CD4-positive, alpha-beta T cell (primary cell): ENCODE measurements around the gene SULT1C2. TPM values are rescaled to one million over a fixed set of nuclear protein-coding genes. Genes with fewer than 3 reads are reported as not detected.

Experiments used
- ATAC-seq: fragments of 200-7000 bp; cut with Tn5 transposase; one replicate; pipeline ENCODE4 v1.10.0; 2022; ENCODE audit warnings: mild to moderate bottlenecking; ENCODE audit not compliant: poor library complexity
- CTCF ChIA-PET: fragments of 350-600 bp; sonication (Branson Sonifier 250); formaldehyde crosslinking; loops from one replicate; lab custom pipeline; 2021; ENCODE audit warnings: antibody characterized with exemption, inconsistent platforms; lab: Charles Lee
- POLR2A ChIA-PET: fragments of 350-600 bp; sonication (Branson Sonifier 250); formaldehyde crosslinking; loops from one replicate; lab custom pipeline; 2021; ENCODE audit warnings: antibody characterized with exemption, inconsistent platforms; lab: Charles Lee
- DNase-seq, 14 experiments: peaks; one replicate each; pipeline ENCODE4 v3.0.0-alpha.2; 2013 to 2020; ENCODE audit warnings: mixed read lengths in 2 of 14
- H3K27ac ChIP-seq, 2 donors: one replicate each; pipeline versions ENCODE4 v1.5.1 to v1.7.0; 2013; ENCODE audit warnings: low read length in 2 of 2, low read depth in 1 of 2, mild to moderate bottlenecking in 1 of 2
- H3K27me3 ChIP-seq, 2 experiments: 1 replicate in 1 of 2; 2 replicates in 1 of 2; pipeline versions ENCODE4 v1.6.1 to v1.7.0; 2013; ENCODE audit warnings: low read length in 2 of 2, control low read depth in 1 of 2, mild to moderate bottlenecking in 1 of 2, moderate library complexity in 1 of 2; ENCODE audit not compliant: insufficient read depth in 2 of 2, control insufficient read depth in 1 of 2
- H3K36me3 ChIP-seq: one replicate; pipeline ENCODE4 v1.6.1; 2013; ENCODE audit warnings: low read length, control low read depth; ENCODE audit not compliant: insufficient read depth
- H3K4me1 ChIP-seq: one replicate; pipeline ENCODE4 v1.6.1; 2013; ENCODE audit warnings: low read length, control low read depth; ENCODE audit not compliant: insufficient read depth
- H3K4me3 ChIP-seq: one replicate; pipeline ENCODE4 v1.5.1; 2013; ENCODE audit warnings: mild to moderate bottlenecking, low read length, moderate library complexity
- H3K9me3 ChIP-seq, 2 experiments: 1 replicate in 1 of 2; 2 replicates in 1 of 2; pipeline versions ENCODE4 v1.6.1 to v1.7.0; 2013; ENCODE audit warnings: low read length in 2 of 2, mild to moderate bottlenecking in 2 of 2, control low read depth in 1 of 2, moderate library complexity in 1 of 2; ENCODE audit not compliant: control insufficient read depth in 1 of 2, insufficient read depth in 1 of 2
- H3K27ac Mint-ChIP-seq: one replicate; pipeline ENCODE4 v1.8.0; 2020; ENCODE audit warnings: mixed read lengths
- H3K27me3 Mint-ChIP-seq: one replicate; pipeline ENCODE4 v1.8.0; 2021; ENCODE audit warnings: mixed read lengths
- H3K36me3 Mint-ChIP-seq: one replicate; pipeline ENCODE4 v1.8.0; 2021; ENCODE audit warnings: low read depth, mixed read lengths
- H3K4me1 Mint-ChIP-seq: one replicate; pipeline ENCODE4 v1.8.0; 2021; ENCODE audit warnings: low read depth, mixed read lengths
- H3K4me3 Mint-ChIP-seq: one replicate; pipeline ENCODE4 v1.8.0; 2020; ENCODE audit warnings: mild to moderate bottlenecking, mixed read lengths
- H3K9me3 Mint-ChIP-seq: one replicate; pipeline ENCODE4 v1.8.0; 2020; ENCODE audit warnings: mixed read lengths
- CTCF ChIP-seq: fragments of 200-600 bp; IDR thresholded peaks from one replicate; pipeline ENCODE4 v1.8.0; 2022; ENCODE audit warnings: antibody characterized with exemption, mild to moderate bottlenecking
- intact Hi-C, 2 experiments: fragments of 100-400 bp; cut with DNase I in 1 of 2; cut with micrococcal nuclease in 1 of 2; formaldehyde crosslinking; loops; one replicate each; pipeline versions ENCODE4 v1.15.1 to v1.9.0; 2023 to 2025; cut with DNase I, micrococcal nuclease
- total RNA-seq, 174 experiments: library from RNA in 2 of 174; stranded (reverse) in 2 of 174; gene quantifications; one replicate each; pipeline ENCODE4 v1.2.3 and lab custom pipeline; 2021 to 2026

Gene SULT1C2
- total RNA-seq, 2 experiments from 2014 or later: not detected

GRCh38 chr2:108243566-108243965 is 45.1 kb upstream of the SULT1C2 start:
- H3K4me3 ChIP-seq: no peak overlapping the region
- ChIA-PET CTCF (no interaction called here), POLR2A (no interaction called here)
- Mint-ChIP-seq H3K4me1 (no peaks in the 10 kb centered on the region), H3K4me3 (no peak overlapping the region), H3K36me3 (no peaks in the 10 kb centered on the region), H3K27me3 (peaks cover 17% of the 10 kb centered on the region), H3K9me3 (peaks cover 11% of the 10 kb centered on the region), H3K27ac (no peak overlapping the region)
- TF ChIP-seq CTCF: no peak
- ATAC-seq (no peak), DNase-seq (no peak)
- H3K9me3 ChIP-seq: peaks cover 4 to 5% of the 10 kb centered on the region in 2 experiments
- H3K4me1 ChIP-seq: no peaks in the 10 kb centered on the region
- no peak overlapping the region for H3K27ac ChIP-seq
- intact Hi-C loops: no loop called here
- peaks cover 4% of the 10 kb centered on the region in 2 experiments for H3K27me3 ChIP-seq
- H3K36me3 ChIP-seq: no peaks in the 10 kb centered on the region

GRCh38 chr2:108244667-108245414 is 43.9 kb upstream of the SULT1C2 start:
- DNase-seq (no peak), ATAC-seq (no peak)
- no peak for TF ChIP-seq CTCF
- Histone ChIP-seq H3K9me3 (peaks cover 4 to 5% of the 10 kb centered on the region in 2 experiments), H3K27ac (no peak overlapping the region), H3K4me3 (no peak overlapping the region), H3K27me3 (peaks cover 0 to 4% of the 10 kb centered on the region in 2 experiments), H3K4me1 (no peaks in the 10 kb centered on the region), H3K36me3 (no peaks in the 10 kb centered on the region)
- intact Hi-C loops: no loop called here
- ChIA-PET CTCF (no interaction called here), POLR2A (no interaction called here)
- Mint-ChIP-seq H3K4me1 (no peaks in the 10 kb centered on the region), H3K9me3 (peaks cover 11% of the 10 kb centered on the region), H3K36me3 (no peaks in the 10 kb centered on the region), H3K4me3 (no peak overlapping the region), H3K27me3 (peaks cover 20% of the 10 kb centered on the region), H3K27ac (no peak overlapping the region)

GRCh38 chr2:108253106-108253505 is 35.6 kb upstream of the SULT1C2 start:
- no peak overlapping the region for H3K4me3 Mint-ChIP-seq

More at GRCh38 chr2:108253106-108253505, 35.6 kb upstream of the SULT1C2 start:
- intact Hi-C loops: no loop called here
- no peaks in the 10 kb centered on the region for H3K36me3 Mint-ChIP-seq
- H3K4me1 ChIP-seq: no peaks in the 10 kb centered on the region
- no peaks in the 10 kb centered on the region for H3K36me3 ChIP-seq
- no peak overlapping the region for H3K4me3 ChIP-seq
- H3K4me1 Mint-ChIP-seq: no peaks in the 10 kb centered on the region
- TF ChIP-seq CTCF: no peak
- no peaks in the 10 kb centered on the region for H3K9me3 ChIP-seq
- no peak for DNase-seq
- no peaks in the 10 kb centered on the region for H3K27me3 ChIP-seq
- H3K27ac Mint-ChIP-seq: no peak overlapping the region
- ATAC-seq: no peak
- peaks cover 16% of the 10 kb centered on the region for H3K27me3 Mint-ChIP-seq
- ChIA-PET POLR2A (no interaction called here), CTCF (no interaction called here)
- H3K9me3 Mint-ChIP-seq: no peaks in the 10 kb centered on the region
- no peak overlapping the region for H3K27ac ChIP-seq
